Suppressor macrophage (primary cell): ENCODE measurements around the gene SCNN1B.

Experiments
- DNase-seq, 4 experiments: peaks; one replicate each; pipeline ENCODE4 v3.0.0-alpha.2; 2020 to 2022

Gene SCNN1B

GRCh38 chr16:23321206-23321875, 19.2 kb downstream of the SCNN1B start:
- DNase-seq, result no peak

GRCh38 chr16:23323224-23324030, 21.3 kb downstream of the SCNN1B start:
- no peak for DNase-seq

GRCh38 chr16:23324727-23325126, 22.6 kb downstream of the SCNN1B start:
- DNase-seq, result no peak

- DNase-seq, result no peak
Observed at GRCh38 chr16:23327836-23328235, 25.7 kb downstream of the SCNN1B start.

GRCh38 chr16:23330161-23330560, 28.1 kb downstream of the SCNN1B start:
- no peak for DNase-seq

GRCh38 chr16:23330583-23331249, 28.6 kb downstream of the SCNN1B start:
- DNase-seq, result no peak

- DNase-seq, result no peak
Observed at GRCh38 chr16:23333034-23333579, 31.0 kb downstream of the SCNN1B start.

- DNase-seq, result no peak
Observed at GRCh38 chr16:23333831-23334456, 31.8 kb downstream of the SCNN1B start.

GRCh38 chr16:23334457-23334853, 32.4 kb downstream of the SCNN1B start:
- no peak for DNase-seq

- DNase-seq, result no peak
Observed at GRCh38 chr16:23334950-23335349, 32.8 kb downstream of the SCNN1B start.

GRCh38 chr16:23337836-23338550, 35.9 kb downstream of the SCNN1B start:
- DNase-seq, result no peak

GRCh38 chr16:23339787-23340186, 37.7 kb downstream of the SCNN1B start:
- DNase-seq, result no peak

- no peak for DNase-seq
Observed at GRCh38 chr16:23342083-23342640, 40.1 kb downstream of the SCNN1B start.

- DNase-seq, result no peak
Observed at GRCh38 chr16:23343643-23344612, 41.8 kb downstream of the SCNN1B start.

GRCh38 chr16:23345237-23345636, 43.1 kb downstream of the SCNN1B start:
- DNase-seq, result no peak

- DNase-seq, result peak in 1 of 4 experiments; percentile 1
Observed at GRCh38 chr16:23348579-23349469, 46.7 kb downstream of the SCNN1B start.

GRCh38 chr16:23351360-23351759, 49.3 kb downstream of the SCNN1B start:
- DNase-seq, result no peak

GRCh38 chr16:23353440-23353839, 51.3 kb downstream of the SCNN1B start:
- no peak for DNase-seq

- no peak for DNase-seq
Observed at GRCh38 chr16:23354246-23354645, 52.1 kb downstream of the SCNN1B start.
